Midbrain (tissue), 1 donor: ENCODE data around the gene MRM1.
A peak's percentile ranks its signal among the peaks of the same experiment; 100 is the strongest.
"Not testable (repeated sequence)": the region's sequence is repeated elsewhere in the genome, so short reads cannot be mapped to it uniquely, and the experiment has no call there.

Experiments
- DNase-seq: peaks from one replicate; lab custom pipeline; 2025; lab: John Stamatoyannopoulos, UW

The MRM1 gene

GRCh38 chr17:36600936-36601302 lies 464 bp upstream of the MRM1 start:
- DNase-seq, result no peak

DNA sequence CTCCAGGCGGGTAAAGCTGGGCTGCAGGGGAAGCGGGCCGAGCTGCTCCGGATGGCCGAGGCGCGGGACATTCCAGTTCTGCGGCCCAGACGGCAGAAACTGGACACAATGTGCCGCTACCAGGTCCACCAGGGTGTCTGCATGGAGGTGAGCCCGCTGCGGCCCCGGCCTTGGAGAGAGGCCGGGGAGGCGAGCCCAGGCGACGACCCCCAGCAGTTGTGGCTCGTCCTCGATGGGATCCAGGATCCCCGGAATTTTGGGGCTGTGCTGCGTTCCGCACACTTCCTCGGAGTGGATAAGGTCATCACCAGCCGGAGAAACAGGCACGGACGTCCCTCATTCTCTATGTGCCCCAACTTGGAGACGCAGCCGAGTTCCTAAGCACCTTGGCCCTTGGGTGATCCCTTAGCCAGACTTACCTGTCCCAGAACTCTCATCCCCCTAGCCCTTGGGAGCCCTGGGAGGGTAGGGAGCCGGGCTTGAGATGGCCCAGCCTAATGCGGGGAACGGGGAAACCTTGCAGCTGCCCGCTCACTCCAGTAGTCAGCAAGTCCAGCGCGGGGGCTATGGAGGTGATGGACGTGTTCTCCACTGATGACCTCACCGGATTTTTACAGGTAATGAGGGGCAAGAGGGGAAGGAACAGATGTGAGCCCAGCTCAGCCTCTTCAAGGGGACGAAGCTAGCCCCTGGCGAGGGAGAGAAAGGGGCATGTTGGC lies 806 bp downstream of the MRM1 start:
- no peak for DNase-seq

DNA sequence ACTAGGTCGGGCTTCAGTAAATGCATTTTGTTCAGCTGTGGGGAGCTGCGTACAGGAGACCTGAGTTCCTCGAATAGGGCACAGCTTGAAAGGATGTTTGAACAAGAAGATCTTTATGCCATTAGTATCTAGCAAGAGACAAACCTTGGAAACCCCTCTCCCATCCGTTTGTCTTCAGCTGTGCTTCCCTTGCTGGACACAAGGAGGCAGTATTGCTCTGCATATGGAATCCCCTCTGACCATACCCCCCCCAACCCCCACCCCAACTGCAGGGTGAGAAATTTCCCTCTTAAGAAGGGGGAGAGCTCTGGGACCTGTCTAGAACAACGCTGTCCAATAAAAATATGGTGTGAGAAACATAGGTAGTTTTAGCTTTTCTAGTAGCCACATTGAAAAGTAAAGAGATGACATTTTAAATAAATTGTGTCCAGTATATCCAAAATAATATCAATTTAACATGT lies 1.6 kb downstream of the MRM1 start:
- peak; percentile 28 for DNase-seq

DNA sequence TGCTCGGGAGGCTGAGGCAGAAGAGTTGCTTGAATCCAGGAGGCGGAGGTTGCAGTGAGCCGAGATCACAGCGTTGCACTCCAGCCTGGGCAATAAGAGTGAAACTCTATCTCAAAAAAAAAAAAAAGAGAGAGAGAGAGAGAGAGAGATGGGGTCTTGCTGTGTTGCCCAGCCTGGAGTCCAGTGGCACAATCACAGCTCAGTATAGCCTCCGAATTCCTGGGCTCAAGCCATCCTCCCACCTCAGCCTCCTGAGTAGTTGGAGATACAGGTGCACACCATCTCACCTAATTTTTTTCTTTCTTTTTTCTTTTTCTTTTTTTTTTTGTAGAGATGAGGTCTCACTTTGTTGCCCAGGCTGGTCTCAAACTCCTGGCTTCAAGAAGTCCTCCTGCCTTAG lies 3.6 kb downstream of the MRM1 start:
- not testable (repeated sequence) for DNase-seq

- DNase-seq, result no peak
Observed at GRCh38 chr17:36608280-36608679, 6.9 kb downstream of the MRM1 start.

DNA sequence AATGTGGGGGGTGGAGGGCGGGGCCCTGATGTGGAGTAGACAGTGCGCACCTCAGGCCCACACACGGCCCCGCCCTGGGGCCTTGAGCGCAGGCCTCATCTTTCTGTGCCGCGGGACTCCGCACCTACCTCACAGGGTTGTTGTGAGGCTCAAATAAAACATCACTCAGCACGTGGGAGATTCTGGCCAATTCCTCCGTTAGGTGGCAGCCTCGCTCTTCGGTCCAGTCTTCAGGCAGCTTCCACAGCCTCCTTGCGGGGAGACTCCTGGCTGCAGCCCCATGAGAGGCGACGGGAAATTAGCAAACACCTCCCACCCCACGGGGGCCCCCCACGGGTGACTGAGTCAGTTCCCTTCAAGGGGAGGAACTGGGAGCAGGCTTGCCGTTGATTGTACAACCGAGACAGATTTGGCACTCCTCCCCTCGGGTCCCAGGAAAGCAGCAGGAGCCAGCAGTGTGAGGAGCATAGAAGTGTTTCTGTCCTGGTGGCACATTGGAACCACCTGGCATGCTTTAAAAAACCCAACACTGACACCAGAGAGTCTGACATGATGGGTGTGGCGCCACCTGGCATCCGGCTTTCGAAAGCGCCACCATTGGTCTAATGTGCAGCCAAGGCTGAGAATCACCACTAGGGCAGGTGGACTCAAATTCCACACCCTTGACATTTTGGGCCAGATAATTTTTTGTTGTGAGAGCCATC lies 7.6 kb downstream of the MRM1 start:
- DNase-seq, result peak; percentile 48

DNA sequence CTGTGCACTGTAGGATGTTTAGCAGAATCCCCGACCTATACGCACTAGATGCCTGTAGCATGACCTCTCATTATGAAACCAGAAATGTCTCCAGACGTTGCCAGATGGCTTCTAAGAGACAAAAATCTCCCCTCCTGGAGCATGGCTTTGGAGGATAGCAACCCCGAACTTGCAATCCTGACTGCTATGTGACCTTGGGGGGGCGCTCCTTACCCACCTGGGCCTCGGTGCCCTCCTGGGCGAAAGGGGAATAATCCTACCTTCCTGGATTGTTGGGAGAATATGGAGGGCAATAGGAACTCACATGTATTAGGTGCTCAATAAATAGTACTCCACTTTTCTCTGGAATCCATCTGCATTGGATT lies 8.1 kb downstream of the MRM1 start:
- DNase-seq, result no peak

- no peak for DNase-seq
Observed at GRCh38 chr17:36610474-36610873, 9.1 kb downstream of the MRM1 start.

DNA sequence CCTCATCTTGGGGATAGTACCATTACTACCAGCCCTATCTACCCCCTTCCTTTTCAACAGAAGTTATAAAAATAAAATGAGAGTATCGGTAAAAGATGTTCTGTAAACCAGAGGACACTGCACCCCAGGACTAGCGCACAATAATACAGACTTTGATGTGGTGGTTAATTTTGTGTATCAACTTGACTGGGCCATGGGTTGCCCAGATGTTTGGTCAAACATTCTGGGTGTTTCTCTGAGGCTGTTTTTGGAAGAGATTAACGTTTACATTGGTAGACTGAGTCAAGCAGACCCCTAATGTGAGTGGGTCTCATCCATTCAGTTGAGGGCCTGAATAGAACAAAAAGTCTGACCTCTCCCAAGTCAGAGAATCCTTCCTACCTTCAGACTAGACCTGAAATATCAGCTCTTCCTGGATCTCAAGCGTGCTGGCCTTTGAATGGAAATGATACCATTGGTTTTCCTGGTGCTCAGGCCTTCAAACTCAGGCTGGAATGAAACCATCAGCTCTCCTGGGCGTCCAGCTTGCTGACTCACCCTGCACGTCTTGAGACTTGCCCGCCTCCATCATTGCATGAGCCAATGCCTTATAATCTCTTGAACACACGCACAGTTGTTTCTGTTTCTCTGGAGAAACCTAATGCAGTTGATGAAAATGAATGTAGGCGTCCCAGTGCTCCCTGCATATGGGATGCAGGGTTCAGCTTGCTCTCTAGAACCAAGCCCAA lies 10.1 kb downstream of the MRM1 start:
- DNase-seq, result no peak

- no peak for DNase-seq
Observed at GRCh38 chr17:36612323-36612722, 10.9 kb downstream of the MRM1 start.

GRCh38 chr17:36613155-36613554 lies 11.8 kb downstream of the MRM1 start:
- no peak for DNase-seq

DNA sequence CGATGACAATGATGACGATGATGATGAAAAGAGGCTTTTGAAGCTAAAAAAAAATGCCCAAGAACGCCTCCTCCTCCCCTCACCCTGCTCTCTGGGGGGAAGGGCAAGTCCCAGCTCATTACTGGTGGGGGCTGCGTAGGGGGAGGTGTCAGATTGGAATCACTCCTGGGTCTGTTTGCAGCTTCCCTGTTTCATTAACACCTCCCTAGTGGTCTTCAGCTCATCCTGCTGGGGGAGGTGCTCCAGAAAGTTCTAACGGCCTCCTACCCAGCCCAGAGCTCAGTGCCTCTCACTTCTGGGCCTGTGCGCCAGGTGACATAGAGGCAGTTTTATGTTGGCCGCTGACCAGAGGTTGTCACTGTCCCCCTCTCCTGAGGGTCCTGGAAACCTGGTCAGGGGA lies 12.7 kb downstream of the MRM1 start:
- DNase-seq, result no peak

GRCh38 chr17:36614933-36615332 lies 13.6 kb downstream of the MRM1 start:
- DNase-seq, result no peak

GRCh38 chr17:36616061-36617029 lies 15.0 kb downstream of the MRM1 start:
- DNase-seq, result no peak

DNA sequence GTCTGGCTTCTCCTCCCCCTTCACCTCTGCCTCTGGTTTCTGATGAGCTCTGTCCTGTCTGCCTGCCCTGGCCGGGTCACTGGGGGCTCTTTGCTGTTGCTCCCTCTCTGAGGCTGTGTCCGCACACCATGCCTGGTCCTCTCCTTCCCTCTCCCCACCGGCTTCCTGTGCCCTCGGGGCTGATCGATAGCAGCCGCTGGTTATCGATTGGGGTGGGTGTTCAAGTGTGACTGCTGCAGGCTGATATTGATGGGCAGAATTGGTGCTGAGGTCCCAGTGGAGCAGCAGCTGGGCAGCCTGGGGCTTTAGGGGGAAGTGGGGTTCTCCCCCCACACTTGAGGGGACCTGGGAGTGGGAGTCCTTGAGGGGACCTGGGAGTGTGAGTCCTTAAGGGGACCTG lies 16.4 kb downstream of the MRM1 start:
- DNase-seq, result no peak

GRCh38 chr17:36623281-36623680 lies 21.9 kb downstream of the MRM1 start:
- no peak for DNase-seq

DNA sequence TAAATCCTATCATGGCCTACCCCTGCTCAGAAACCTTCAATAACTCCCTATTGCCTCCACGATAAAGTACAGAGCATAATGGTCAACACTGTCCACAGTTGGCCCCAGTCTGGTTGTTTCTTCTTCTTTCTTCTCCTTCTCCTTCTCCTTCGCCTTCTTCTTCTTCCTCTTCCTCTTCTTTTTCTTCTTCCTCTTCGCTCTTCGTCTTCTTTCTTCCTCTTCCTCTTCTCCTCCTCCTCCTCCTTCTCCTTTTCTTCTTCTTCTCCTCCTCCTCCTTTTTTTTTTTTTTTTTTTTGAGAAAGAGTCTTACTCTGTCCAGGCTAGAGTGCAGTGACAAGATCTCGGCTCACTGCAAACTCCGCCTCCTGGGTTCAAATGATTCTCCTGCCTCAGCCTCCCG lies 23.8 kb downstream of the MRM1 start:
- no peak for DNase-seq

DNA sequence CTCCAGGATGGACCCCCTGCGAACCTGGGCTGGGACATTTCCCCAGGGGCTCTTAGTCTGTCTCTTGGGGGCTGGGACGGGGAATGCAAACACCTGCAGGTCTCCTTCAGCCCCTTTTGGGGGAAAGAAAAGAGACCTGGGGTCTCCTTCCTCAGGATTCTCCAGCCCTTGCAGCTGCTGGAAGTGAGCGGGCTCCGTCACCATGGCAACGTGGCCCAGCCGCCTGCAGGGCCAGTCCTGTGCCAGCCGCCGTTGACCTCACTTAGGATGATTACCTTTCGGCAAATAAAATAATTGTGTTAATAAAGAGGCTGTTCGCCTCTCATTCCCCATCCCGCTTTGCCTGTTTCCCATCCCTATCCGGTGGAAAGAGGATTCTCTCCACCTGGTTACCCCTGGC lies 25.7 kb downstream of the MRM1 start:
- DNase-seq, result no peak

- DNase-seq, result no peak
Observed at GRCh38 chr17:36628576-36628975, 27.2 kb downstream of the MRM1 start.

GRCh38 chr17:36629252-36629847 lies 28.0 kb downstream of the MRM1 start:
- peak; percentile 74 for DNase-seq

- DNase-seq, result no peak
Observed at GRCh38 chr17:36629970-36630502, 28.7 kb downstream of the MRM1 start.
